ENCODE results near the gene LRBA. TPM values are rescaled to one million over a fixed set of nuclear protein-coding genes. Genes with fewer than 3 reads are reported as not detected.

The LRBA gene
- total and polyA plus RNA-seq, 4 donors = 11.8 to 149 (median 34.2) TPM

DNA sequence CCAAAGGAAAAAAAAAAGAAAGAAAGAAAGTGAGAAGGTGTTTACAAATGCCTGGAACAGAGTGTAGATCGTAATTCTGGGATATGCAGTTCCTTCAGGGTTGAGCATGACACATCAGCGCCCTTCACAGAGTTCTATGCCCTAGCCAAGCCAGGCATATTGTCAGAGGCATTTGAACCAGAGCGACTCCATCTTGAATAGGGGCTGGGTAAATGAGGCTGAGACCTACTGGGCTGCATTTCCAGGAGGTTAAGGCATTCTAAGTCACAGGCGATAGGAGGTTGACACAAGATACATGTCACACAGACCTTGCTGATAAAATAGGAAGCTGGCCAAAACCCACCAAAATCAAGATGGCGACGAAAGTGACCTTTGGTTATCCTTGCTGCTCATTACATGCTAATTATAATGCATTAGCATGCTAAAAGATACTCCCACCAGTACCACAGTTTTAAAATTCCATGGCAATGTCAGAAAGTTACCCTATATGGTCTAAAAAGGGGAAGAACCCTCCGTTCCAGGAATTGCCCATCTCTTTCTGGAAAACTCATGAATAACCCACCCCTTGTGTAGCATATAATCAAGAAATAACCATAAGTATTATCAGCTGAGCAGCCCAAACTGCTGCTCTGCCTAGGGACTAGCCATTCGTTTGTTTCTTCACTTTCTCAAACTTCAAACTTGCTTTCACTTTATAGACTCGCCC is 23.5 kb upstream of the LRBA start:
- no peak for ATAC-seq (ENCODE audit: insufficient read depth, low FRiP score)
- WGBS, 2 donors = 95% methylated on average over 9 of the region's 9 CpGs
- TF ChIP-seq, protein P1, sequence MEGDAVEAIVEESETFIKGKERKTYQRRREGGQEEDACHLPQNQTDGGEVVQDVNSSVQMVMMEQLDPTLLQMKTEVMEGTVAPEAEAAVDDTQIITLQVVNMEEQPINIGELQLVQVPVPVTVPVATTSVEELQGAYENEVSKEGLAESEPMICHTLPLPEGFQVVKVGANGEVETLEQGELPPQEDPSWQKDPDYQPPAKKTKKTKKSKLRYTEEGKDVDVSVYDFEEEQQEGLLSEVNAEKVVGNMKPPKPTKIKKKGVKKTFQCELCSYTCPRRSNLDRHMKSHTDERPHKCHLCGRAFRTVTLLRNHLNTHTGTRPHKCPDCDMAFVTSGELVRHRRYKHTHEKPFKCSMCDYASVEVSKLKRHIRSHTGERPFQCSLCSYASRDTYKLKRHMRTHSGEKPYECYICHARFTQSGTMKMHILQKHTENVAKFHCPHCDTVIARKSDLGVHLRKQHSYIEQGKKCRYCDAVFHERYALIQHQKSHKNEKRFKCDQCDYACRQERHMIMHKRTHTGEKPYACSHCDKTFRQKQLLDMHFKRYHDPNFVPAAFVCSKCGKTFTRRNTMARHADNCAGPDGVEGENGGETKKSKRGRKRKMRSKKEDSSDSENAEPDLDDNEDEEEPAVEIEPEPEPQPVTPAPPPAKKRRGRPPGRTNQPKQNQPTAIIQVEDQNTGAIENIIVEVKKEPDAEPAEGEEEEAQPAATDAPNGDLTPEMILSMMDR (IDR thresholded peaks at IDR 0.05; ENCODE audit: control extremely low read depth, extremely low read depth) = no peak

GRCh38 chr4:151035911-151036310 is 20.8 kb upstream of the LRBA start:
- H3K4me1 ChIP-seq (ENCODE audit: control insufficient read depth in 5 of 5, insufficient read depth in 5 of 5, low read length in 5 of 5) = no peaks in the 10 kb centered on the region
- WGBS, 2 donors = 23 to 52% methylated on average over 4 of the region's 4 CpGs
- H3K27ac ChIP-seq (ENCODE audit: low read depth in 1 of 2, low read length in 1 of 2) = no peak overlapping the region
- no peak for ATAC-seq (ENCODE audit: insufficient read depth, low FRiP score)
- no peaks in the 10 kb centered on the region for H3K27me3 ChIP-seq (ENCODE audit: control insufficient read depth in 3 of 3, insufficient read depth in 3 of 3, low read length in 2 of 3)
- H3K36me3 ChIP-seq (ENCODE audit: control insufficient read depth in 4 of 4, insufficient read depth in 4 of 4, low read length in 4 of 4) = no peaks in the 10 kb centered on the region
- no peak overlapping the region for H3K4me3 ChIP-seq
- H3K9ac ChIP-seq (ENCODE audit: insufficient read depth in 1 of 2, low read length in 2 of 2) = no peak overlapping the region
- no peaks in the 10 kb centered on the region for H3K9me3 ChIP-seq (ENCODE audit: control insufficient read depth in 4 of 4, insufficient read depth in 3 of 4, low read length in 3 of 4)
- DNase-seq = no peak
- TF ChIP-seq, protein P1 (IDR thresholded peaks at IDR 0.05; ENCODE audit: control extremely low read depth, extremely low read depth) = no peak

More for the DNA sequence above, 23.5 kb upstream of the LRBA start:
- H3K4me3 ChIP-seq = no peak overlapping the region
- H3K4me1 ChIP-seq (ENCODE audit: control insufficient read depth in 5 of 5, insufficient read depth in 5 of 5, low read length in 5 of 5) = no peaks in the 10 kb centered on the region
- no peaks in the 10 kb centered on the region for H3K27me3 ChIP-seq (ENCODE audit: control insufficient read depth in 3 of 3, insufficient read depth in 3 of 3, low read length in 2 of 3)
- no peaks in the 10 kb centered on the region for H3K36me3 ChIP-seq (ENCODE audit: control insufficient read depth in 4 of 4, insufficient read depth in 4 of 4, low read length in 4 of 4)
- no peak overlapping the region for H3K9ac ChIP-seq (ENCODE audit: insufficient read depth in 1 of 2, low read length in 2 of 2)
- H3K9me3 ChIP-seq (ENCODE audit: control insufficient read depth in 4 of 4, insufficient read depth in 3 of 4, low read length in 3 of 4) = no peaks in the 10 kb centered on the region
- H3K27ac ChIP-seq (ENCODE audit: low read depth in 1 of 2, low read length in 1 of 2) = no peak overlapping the region
- no peak for DNase-seq

DNA sequence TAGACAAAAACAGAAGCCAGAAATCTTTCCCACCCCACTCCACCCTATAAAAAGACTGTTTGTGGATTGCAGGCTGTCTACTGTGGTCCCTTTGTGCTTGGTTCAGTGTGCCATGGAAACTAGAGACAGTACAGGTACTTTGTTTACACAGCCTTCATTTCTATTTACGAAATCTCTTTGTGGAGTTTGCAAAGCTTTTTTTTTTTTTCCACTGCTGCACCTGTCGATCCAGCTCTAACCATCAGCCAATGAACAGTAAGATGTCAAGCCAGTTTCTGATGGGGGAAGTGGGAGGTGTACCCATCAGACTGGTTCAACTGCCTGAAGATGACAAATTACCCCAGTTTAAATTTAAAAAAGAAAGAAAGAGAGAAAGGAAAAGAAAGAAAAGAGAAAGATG is 20.2 kb upstream of the LRBA start:
- no peaks in the 10 kb centered on the region for H3K27me3 ChIP-seq (ENCODE audit: control insufficient read depth in 3 of 3, insufficient read depth in 3 of 3, low read length in 2 of 3)
- H3K9me3 ChIP-seq (ENCODE audit: control insufficient read depth in 4 of 4, insufficient read depth in 3 of 4, low read length in 3 of 4) = no peaks in the 10 kb centered on the region
- WGBS, 2 donors = 42 to 46% methylated on average over 2 of the region's 2 CpGs
- H3K36me3 ChIP-seq (ENCODE audit: control insufficient read depth in 4 of 4, insufficient read depth in 4 of 4, low read length in 4 of 4) = no peaks in the 10 kb centered on the region
- H3K4me3 ChIP-seq = no peak overlapping the region
- no peaks in the 10 kb centered on the region for H3K4me1 ChIP-seq (ENCODE audit: control insufficient read depth in 5 of 5, insufficient read depth in 5 of 5, low read length in 5 of 5)
- TF ChIP-seq, protein P1 (IDR thresholded peaks at IDR 0.05; ENCODE audit: control extremely low read depth, extremely low read depth) = no peak
- peak; percentile 51 to 74 (median 59) for DNase-seq
- no peak overlapping the region for H3K27ac ChIP-seq (ENCODE audit: low read depth in 1 of 2, low read length in 1 of 2)
- peak; percentile 41 for ATAC-seq (ENCODE audit: insufficient read depth, low FRiP score)
- H3K9ac ChIP-seq (ENCODE audit: insufficient read depth in 1 of 2, low read length in 2 of 2) = no peak overlapping the region

- no peaks in the 10 kb centered on the region for H3K27me3 ChIP-seq (ENCODE audit: control insufficient read depth in 3 of 3, insufficient read depth in 3 of 3, low read length in 2 of 3)
- no peak for ATAC-seq (ENCODE audit: insufficient read depth, low FRiP score)
- TF ChIP-seq, protein P1 (IDR thresholded peaks at IDR 0.05; ENCODE audit: control extremely low read depth, extremely low read depth) = no peak
- DNase-seq = peak in 1 of 3 donors; percentile 3
- H3K9ac ChIP-seq (ENCODE audit: insufficient read depth in 1 of 2, low read length in 2 of 2) = no peak overlapping the region
- H3K36me3 ChIP-seq (ENCODE audit: control insufficient read depth in 4 of 4, insufficient read depth in 4 of 4, low read length in 4 of 4) = no peaks in the 10 kb centered on the region
- no peaks in the 10 kb centered on the region for H3K9me3 ChIP-seq (ENCODE audit: control insufficient read depth in 4 of 4, insufficient read depth in 3 of 4, low read length in 3 of 4)
- no peak overlapping the region for H3K27ac ChIP-seq (ENCODE audit: low read depth in 1 of 2, low read length in 1 of 2)
- 40 to 52% methylated on average over 2 of the region's 2 CpGs for WGBS, 2 donors
- no peak overlapping the region for H3K4me3 ChIP-seq
- no peaks in the 10 kb centered on the region for H3K4me1 ChIP-seq (ENCODE audit: control insufficient read depth in 5 of 5, insufficient read depth in 5 of 5, low read length in 5 of 5)
Measured at GRCh38 chr4:151034829-151035228, 19.7 kb upstream of the LRBA start.
